OCI-LY3 (cell line): Measurements from ENCODE around the gene BRINP2.

Experiments
- H2AFZ ChIP-seq: fragments of 200-600, 300-600 bp; shearing (Covaris generic); 2 replicates; pipeline ENCODE4 v1.6.0; 2014; ENCODE audit warnings: antibody characterized with exemption, low read depth, low read length
- H3K27ac ChIP-seq: fragments of 200-600, 300-600 bp; sonication (generic); 2 replicates; pipeline ENCODE4 v1.5.1; 2014; ENCODE audit warnings: mild to moderate bottlenecking, low read length, moderate library complexity, mixed read lengths
- H3K27me3 ChIP-seq: fragments of 200-600, 300-600 bp; sonication (generic); 2 replicates; pipeline ENCODE4 v1.6.1; 2014; ENCODE audit warnings: low read depth, low read length, mixed read lengths
- H3K36me3 ChIP-seq: fragments of 200-600, 300-600 bp; sonication (generic); replicated peaks from 2 replicates; pipeline ENCODE3; 2014; ENCODE audit warnings: low read depth, low read length, mixed read lengths
- H3K4me1 ChIP-seq: fragments of 300-600, 200-600 bp; sonication (generic); 2 replicates; pipeline ENCODE4 v1.6.1; 2014; ENCODE audit warnings: low read length, mixed read lengths
- H3K4me2 ChIP-seq: fragments of 200-600, 300-600 bp; sonication (generic); 2 replicates; pipeline ENCODE4 v1.6.1; 2014; ENCODE audit warnings: low read length, mixed read lengths
- H3K4me3 ChIP-seq: fragments of 300-600, 200-600 bp; sonication (generic); 2 replicates; pipeline ENCODE4 v1.5.1; 2014; ENCODE audit warnings: antibody characterized with exemption, mild to moderate bottlenecking, low read length, moderate library complexity
- H3K79me2 ChIP-seq: fragments of 300-600, 200-600 bp; shearing (Covaris generic); 2 replicates; pipeline ENCODE4 v1.6.1; 2014; ENCODE audit warnings: mild to moderate bottlenecking, low read length, mixed read lengths
- H3K9ac ChIP-seq: fragments of 300-600, 200-600 bp; shearing (Covaris generic); 2 replicates; pipeline ENCODE4 v1.6.0; 2014; ENCODE audit warnings: mild to moderate bottlenecking, low read length, moderate library complexity
- H3K9me3 ChIP-seq: fragments of 200-600, 300-600 bp; shearing (Covaris generic); 2 replicates; pipeline ENCODE4 v1.6.1; 2014; ENCODE audit warnings: low read length, mixed read lengths; ENCODE audit not compliant: insufficient read depth
- H4K20me1 ChIP-seq: fragments of 200-600, 300-600 bp; sonication (generic); 2 replicates; pipeline ENCODE4 v1.6.1; 2016; ENCODE audit warnings: low read length, mixed read lengths; ENCODE audit not compliant: insufficient read depth
- EZH2phosphoT487 ChIP-seq: fragments of 200-600 bp; shearing (Covaris generic); IDR thresholded peaks from 2 replicates; pipeline ENCODE4 v1.6.1; 2018; ENCODE audit warnings: antibody characterized with exemption, mixed run types, low read depth
- TF ChIP-seq, protein P1 (sequence below): fragments of 200-600, 300-600 bp; sonication (generic); IDR thresholded peaks from 2 replicates; pipeline ENCODE4 v1.5.1; 2014; ENCODE audit warnings: antibody characterized with exemption, low read length, low read depth

BRINP2 gene

GRCh38 chr1:177287270-177287669 lies 116.5 kb downstream of the BRINP2 start:
- H3K9ac ChIP-seq, result no peak overlapping the region
- no peak overlapping the region for H2AFZ ChIP-seq
- H3K9me3 ChIP-seq, result no peaks in the 10 kb centered on the region
- no peak overlapping the region for H3K4me3 ChIP-seq
- H3K79me2 ChIP-seq, result no peaks in the 10 kb centered on the region
- peaks cover 20% of the 10 kb centered on the region for H3K27me3 ChIP-seq
- no peaks in the 10 kb centered on the region for H3K36me3 ChIP-seq
- H3K27ac ChIP-seq, result no peak overlapping the region
- H3K4me1 ChIP-seq, result no peaks in the 10 kb centered on the region
- H3K4me2 ChIP-seq, result no peak overlapping the region
- no peaks in the 10 kb centered on the region for H4K20me1 ChIP-seq
- no peak for TF ChIP-seq EZH2phosphoT487
- TF ChIP-seq, protein P1, sequence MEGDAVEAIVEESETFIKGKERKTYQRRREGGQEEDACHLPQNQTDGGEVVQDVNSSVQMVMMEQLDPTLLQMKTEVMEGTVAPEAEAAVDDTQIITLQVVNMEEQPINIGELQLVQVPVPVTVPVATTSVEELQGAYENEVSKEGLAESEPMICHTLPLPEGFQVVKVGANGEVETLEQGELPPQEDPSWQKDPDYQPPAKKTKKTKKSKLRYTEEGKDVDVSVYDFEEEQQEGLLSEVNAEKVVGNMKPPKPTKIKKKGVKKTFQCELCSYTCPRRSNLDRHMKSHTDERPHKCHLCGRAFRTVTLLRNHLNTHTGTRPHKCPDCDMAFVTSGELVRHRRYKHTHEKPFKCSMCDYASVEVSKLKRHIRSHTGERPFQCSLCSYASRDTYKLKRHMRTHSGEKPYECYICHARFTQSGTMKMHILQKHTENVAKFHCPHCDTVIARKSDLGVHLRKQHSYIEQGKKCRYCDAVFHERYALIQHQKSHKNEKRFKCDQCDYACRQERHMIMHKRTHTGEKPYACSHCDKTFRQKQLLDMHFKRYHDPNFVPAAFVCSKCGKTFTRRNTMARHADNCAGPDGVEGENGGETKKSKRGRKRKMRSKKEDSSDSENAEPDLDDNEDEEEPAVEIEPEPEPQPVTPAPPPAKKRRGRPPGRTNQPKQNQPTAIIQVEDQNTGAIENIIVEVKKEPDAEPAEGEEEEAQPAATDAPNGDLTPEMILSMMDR, result no peak

DNA sequence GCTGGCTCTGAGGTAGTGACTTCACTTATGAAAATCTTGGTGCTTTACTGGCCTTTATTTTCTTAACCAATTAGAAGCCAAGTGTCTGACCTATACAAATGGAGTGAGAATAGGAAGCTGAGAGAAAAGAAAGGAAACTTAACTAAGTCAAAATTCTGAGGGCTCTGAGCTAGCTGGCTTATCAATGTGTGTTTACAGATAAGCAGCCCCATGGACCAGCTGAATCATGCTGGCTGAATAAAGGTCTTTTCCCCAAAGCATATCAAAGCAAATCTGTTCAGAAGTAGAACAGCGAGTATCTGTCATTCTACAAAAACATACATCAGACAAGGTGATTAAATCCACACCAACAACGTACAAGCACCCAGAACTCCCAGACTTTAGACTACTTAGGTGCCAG lies 117.2 kb downstream of the BRINP2 start:
- Histone ChIP-seq H2AFZ (no peak overlapping the region), H3K4me1 (no peaks in the 10 kb centered on the region), H3K79me2 (no peaks in the 10 kb centered on the region)

DNA sequence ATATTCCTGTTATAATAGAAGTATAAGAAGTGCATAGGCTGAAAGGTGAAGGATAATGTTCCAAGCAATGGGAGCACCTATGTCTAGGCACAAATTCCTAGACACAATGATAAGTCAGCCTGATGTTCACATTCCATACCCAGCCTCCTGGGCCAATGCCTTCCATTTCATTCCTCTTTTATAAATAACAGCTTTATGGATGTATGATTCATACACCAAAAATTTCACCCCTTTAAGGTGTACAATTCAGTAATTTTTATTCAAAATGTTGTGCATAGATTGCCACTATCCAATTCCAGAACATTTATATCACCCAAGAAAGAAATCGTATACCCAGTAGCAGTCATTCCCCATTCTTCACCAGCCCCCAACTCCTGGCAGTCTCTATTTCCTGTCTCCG lies 118.8 kb downstream of the BRINP2 start:
- H3K79me2 ChIP-seq, result no peaks in the 10 kb centered on the region
- no peak overlapping the region for H3K4me2 ChIP-seq
- TF ChIP-seq, protein P1, result no peak
- no peak for TF ChIP-seq EZH2phosphoT487
- no peaks in the 10 kb centered on the region for H3K36me3 ChIP-seq
- H3K4me1 ChIP-seq, result no peaks in the 10 kb centered on the region
- H3K27ac ChIP-seq, result no peak overlapping the region
- no peaks in the 10 kb centered on the region for H4K20me1 ChIP-seq
- H3K9ac ChIP-seq, result no peak overlapping the region
- no peak overlapping the region for H2AFZ ChIP-seq
- no peak overlapping the region for H3K4me3 ChIP-seq
- H3K9me3 ChIP-seq, result peaks cover 3% of the 10 kb centered on the region; the same call in 1 of the 2 replicates
- H3K27me3 ChIP-seq, result peaks cover 6% of the 10 kb centered on the region; the same call in 1 of the 2 replicates

More for the DNA sequence above, 117.2 kb downstream of the BRINP2 start:
- Histone ChIP-seq H3K36me3 (no peaks in the 10 kb centered on the region), H3K9me3 (peaks cover 3% of the 10 kb centered on the region; the same call in 1 of the 2 replicates), H3K9ac (no peak overlapping the region), H3K27ac (no peak overlapping the region), H3K27me3 (peaks cover 14% of the 10 kb centered on the region), H3K4me3 (no peak overlapping the region), H4K20me1 (no peaks in the 10 kb centered on the region), H3K4me2 (no peak overlapping the region)
- TF ChIP-seq, protein P1, result no peak
- no peak for TF ChIP-seq EZH2phosphoT487

- no peaks in the 10 kb centered on the region for H3K36me3 ChIP-seq
- H3K4me3 ChIP-seq, result no peak overlapping the region
- peaks cover 6% of the 10 kb centered on the region; the same call in 1 of the 2 replicates for H3K27me3 ChIP-seq
- H3K4me2 ChIP-seq, result no peak overlapping the region
- no peaks in the 10 kb centered on the region for H3K9me3 ChIP-seq
- H3K9ac ChIP-seq, result no peak overlapping the region
- no peak overlapping the region for H3K27ac ChIP-seq
- TF ChIP-seq, protein P1, result no peak
- no peak for TF ChIP-seq EZH2phosphoT487
- no peak overlapping the region for H2AFZ ChIP-seq
- no peaks in the 10 kb centered on the region for H4K20me1 ChIP-seq
- no peaks in the 10 kb centered on the region for H3K4me1 ChIP-seq
- H3K79me2 ChIP-seq, result no peaks in the 10 kb centered on the region
Observed at GRCh38 chr1:177300431-177300830, 129.7 kb downstream of the BRINP2 start.
